Limb (tissue), 2 donors: ENCODE results near the gene SPNS2.

Source experiments
- DNase-seq, 2 donors: peaks; one replicate each; pipeline ENCODE4 v3.0.0-alpha.2; 2016; ENCODE audit errors: extremely low spot score in 2 of 2

The SPNS2 gene

GRCh38 chr17:4549781-4550533 lies 51.3 kb downstream of the SPNS2 start:
- peak in 1 of 2 donors; percentile 25 for DNase-seq

GRCh38 chr17:4550534-4551039 lies 51.9 kb downstream of the SPNS2 start:
- DNase-seq: no peak

GRCh38 chr17:4551141-4551540 lies 52.5 kb downstream of the SPNS2 start:
- DNase-seq: no peak

GRCh38 chr17:4551796-4552525 lies 53.3 kb downstream of the SPNS2 start:
- no peak for DNase-seq

GRCh38 chr17:4553669-4554068 lies 55.0 kb downstream of the SPNS2 start:
- no peak for DNase-seq

- no peak for DNase-seq
Observed at GRCh38 chr17:4554441-4554996, 55.8 kb downstream of the SPNS2 start.

GRCh38 chr17:4554997-4555799 lies 56.5 kb downstream of the SPNS2 start, which contains the start of gene MYBBP1A:
TSS of gene MYBBP1A (minus strand) at chr17:4555384. CDS start at chr17:4555324, 60 bp downstream.
- DNase-seq: peak; percentile 96

- DNase-seq: peak in 1 of 2 donors; percentile 37
Observed at GRCh38 chr17:4555873-4556759, 57.4 kb downstream of the SPNS2 start.

GRCh38 chr17:4556996-4557395 lies 58.3 kb downstream of the SPNS2 start:
- no peak for DNase-seq

- no peak for DNase-seq
Observed at GRCh38 chr17:4557626-4558346, 59.1 kb downstream of the SPNS2 start.

GRCh38 chr17:4558347-4558971 lies 59.8 kb downstream of the SPNS2 start:
- DNase-seq: peak in 1 of 2 donors; percentile 29

- DNase-seq: peak in 1 of 2 donors; percentile 31
Observed at GRCh38 chr17:4559139-4559791, 60.6 kb downstream of the SPNS2 start.

GRCh38 chr17:4559966-4560365 lies 61.3 kb downstream of the SPNS2 start:
- DNase-seq: no peak

GRCh38 chr17:4560421-4560820 lies 61.7 kb downstream of the SPNS2 start, which contains the start of gene GGT6:
TSS of gene GGT6 (minus strand) at chr17:4560577. CDS start at chr17:4560521, 56 bp downstream.
- peak in 1 of 2 donors; percentile 30 for DNase-seq

GRCh38 chr17:4560837-4561256 lies 62.2 kb downstream of the SPNS2 start:
- DNase-seq: no peak

GRCh38 chr17:4562015-4562969 lies 63.6 kb downstream of the SPNS2 start:
- no peak for DNase-seq
